Endothelial cell of umbilical vein (primary cell): ENCODE results near the gene SDK2. TPM values are rescaled to one million over a fixed set of nuclear protein-coding genes. Genes with fewer than 3 reads are reported as not detected.
"Not testable (repeated sequence)": the region's sequence is repeated elsewhere in the genome, so short reads cannot be mapped to it uniquely, and the experiment has no call there.

Experiments used
- BruUV-seq: library from RNA; stranded (reverse); fragments of 400-500 nt; replicated peaks from 2 replicates; lab custom pipeline; 2021; lab: Mats Ljungman, UMichigan
- CTCF ChIA-PET: fragments of 300-600, 350-600 bp; sonication (Branson Sonifier 250); formaldehyde crosslinking; loops from one replicate; lab custom pipeline; 2021; ENCODE audit warnings: antibody characterized with exemption, inconsistent platforms; lab: Charles Lee
- POLR2A ChIA-PET: fragments of 300-600, 350-600 bp; sonication (Branson Sonifier 250); formaldehyde crosslinking; loops from one replicate; lab custom pipeline; 2021; ENCODE audit warnings: antibody characterized with exemption, inconsistent platforms; lab: Charles Lee
- DNase-seq: peaks from one replicate; pipeline ENCODE4 v3.0.0-alpha.2; 2011; ENCODE audit warnings: low read depth, low spot score
- FAIRE-seq: peaks from 2 replicates; lab custom pipeline; 2011; peaks lifted over from hg19 to GRCh38; lab: Jason Lieb, UNC
- H2AFZ ChIP-seq: 2 replicates; pipeline ENCODE4 v1.6.0; 2012; ENCODE audit warnings: low read depth, low read length, control low read depth, inconsistent platforms
- H3K27ac ChIP-seq: 2 replicates; pipeline ENCODE4 v1.5.1; 2011; ENCODE audit warnings: low read depth, mild to moderate bottlenecking, control low read depth, low read length, moderate library complexity; ENCODE audit not compliant: insufficient read depth
- H3K27me3 ChIP-seq, 2 experiments: 2 replicates each; pipeline versions ENCODE4 v1.6.0 to v1.6.1; 2011; ENCODE audit warnings: low read length in 2 of 2, mixed read lengths in 1 of 2; ENCODE audit not compliant: control insufficient read depth in 2 of 2, insufficient read depth in 2 of 2
- H3K36me3 ChIP-seq, 2 experiments: 2 replicates in 1 of 2; 3 replicates in 1 of 2; pipeline ENCODE4 v1.5.1; 2011; ENCODE audit warnings: low read length in 2 of 2, mild to moderate bottlenecking in 1 of 2, moderate library complexity in 1 of 2; ENCODE audit not compliant: control insufficient read depth in 2 of 2, insufficient read depth in 2 of 2; ENCODE audit errors: extremely low read depth in 1 of 2
- H3K4me1 ChIP-seq: 3 replicates; pipeline ENCODE4 v1.5.1; 2011; ENCODE audit warnings: mild to moderate bottlenecking, low read length; ENCODE audit not compliant: control insufficient read depth, insufficient read depth; ENCODE audit errors: extremely low read depth
- H3K4me2 ChIP-seq: 2 replicates; pipeline ENCODE4 v1.6.1; 2011; ENCODE audit warnings: low read length, control low read depth, mixed read lengths; ENCODE audit not compliant: insufficient read depth
- H3K4me3 ChIP-seq, 3 experiments: fragments of 200-600 bp in 1 of 3; sonication (generic), shearing (Covaris generic) in 1 of 3; replicated peaks in 1 of 3; 2 replicates each; pipeline ENCODE4 v1.5.1; 2011 to 2016; ENCODE audit warnings: control low read depth in 3 of 3, low read length in 3 of 3, mild to moderate bottlenecking in 2 of 3, inconsistent platforms in 1 of 3, low read depth in 1 of 3, moderate library complexity in 1 of 3; ENCODE audit not compliant: insufficient read depth in 1 of 3
- H3K79me2 ChIP-seq: 2 replicates; pipeline ENCODE4 v1.6.0; 2012; ENCODE audit warnings: low read length, inconsistent platforms; ENCODE audit not compliant: control insufficient read depth, insufficient read depth
- H3K9ac ChIP-seq: replicated peaks from 2 replicates; pipeline ENCODE3; 2011; ENCODE audit warnings: low read length, control low read depth; ENCODE audit not compliant: insufficient read depth; ENCODE audit errors: extremely low read depth
- H3K9me1 ChIP-seq: replicated peaks from 3 replicates; pipeline ENCODE4 v1.6.0; 2011; ENCODE audit warnings: mild to moderate bottlenecking, low read length; ENCODE audit not compliant: control insufficient read depth, insufficient read depth; ENCODE audit errors: extremely low read depth
- H3K9me3 ChIP-seq: replicated peaks from 2 replicates; pipeline ENCODE4 v1.5.1; 2012; ENCODE audit warnings: low read length, inconsistent platforms; ENCODE audit not compliant: control insufficient read depth, insufficient read depth
- H4K20me1 ChIP-seq: replicated peaks from 2 replicates; pipeline ENCODE3; 2011; ENCODE audit warnings: mild to moderate bottlenecking, low read length; ENCODE audit not compliant: control insufficient read depth, insufficient read depth; ENCODE audit errors: extremely low read depth
- GATA2 ChIP-seq: IDR thresholded peaks from 2 replicates; pipeline ENCODE4 v1.7.0; 2011; ENCODE audit warnings: low read depth, mild to moderate bottlenecking, moderate library complexity, mixed read lengths, low read length; ENCODE audit not compliant: insufficient read length, insufficient read depth
- JUN ChIP-seq: IDR thresholded peaks from 2 replicates; pipeline ENCODE4 v1.6.1; 2011; ENCODE audit warnings: borderline replicate concordance, low read depth; ENCODE audit not compliant: insufficient read length, insufficient read depth
- POLR2A ChIP-seq: IDR thresholded peaks from 2 replicates; pipeline ENCODE4 v1.6.1; 2012; ENCODE audit warnings: low read depth, mild to moderate bottlenecking, control low read depth, low read length
- POLR2AphosphoS5 ChIP-seq: IDR thresholded peaks from 2 replicates; pipeline ENCODE4 v1.6.1; 2012; ENCODE audit warnings: low read depth, mild to moderate bottlenecking, control low read depth, low read length, moderate library complexity; ENCODE audit not compliant: insufficient read depth
- dilution Hi-C: fragments of 300-500 bp; cut with MboI; formaldehyde crosslinking; loops from one replicate; pipeline ENCODE4 v1.15.0; 2019; ENCODE audit warnings: low sequenced_read_pairs; ENCODE audit not compliant: extremely low pct_ligation_motif_present
- intact Hi-C: fragments of 100-400 bp; cut with micrococcal nuclease; formaldehyde crosslinking; loops from one replicate; pipeline ENCODE4 v1.10.0; 2022
- polyA plus RNA-seq, 4 experiments: library from polyadenylated mRNA; depleted of rRNA in 3 of 4; stranded (reverse) in 3 of 4; unstranded in 1 of 4; fragments of >200 nt; gene quantifications; 2 replicates each; pipeline versions ENCODE4 v1.2.1 to v1.2.3, GENCODE V29; 2011 to 2012; ENCODE audit warnings: missing spikeins in 1 of 4
- total RNA-seq: library from RNA; stranded (reverse); gene quantifications from 2 replicates; pipeline ENCODE4 v1.2.3, GENCODE V29; 2021
- TF ChIP-seq, protein P1 (sequence below), 2 donors: IDR thresholded peaks; 1 replicate in 1 of 2; 2 replicates in 1 of 2; pipeline ENCODE4 v1.5.1; 2011; ENCODE audit warnings: low read length in 2 of 2, mild to moderate bottlenecking in 2 of 2, moderate library complexity in 2 of 2, control low read depth in 1 of 2, inconsistent platforms in 1 of 2, low read depth in 1 of 2; ENCODE audit not compliant: insufficient read depth in 1 of 2; ENCODE audit errors: extremely low read depth in 1 of 2

SDK2 gene
- total and polyA plus RNA-seq, 2 donors (not counting 3 experiments of a cell fraction or from before 2014, with no cell fraction given): not detected

DNA sequence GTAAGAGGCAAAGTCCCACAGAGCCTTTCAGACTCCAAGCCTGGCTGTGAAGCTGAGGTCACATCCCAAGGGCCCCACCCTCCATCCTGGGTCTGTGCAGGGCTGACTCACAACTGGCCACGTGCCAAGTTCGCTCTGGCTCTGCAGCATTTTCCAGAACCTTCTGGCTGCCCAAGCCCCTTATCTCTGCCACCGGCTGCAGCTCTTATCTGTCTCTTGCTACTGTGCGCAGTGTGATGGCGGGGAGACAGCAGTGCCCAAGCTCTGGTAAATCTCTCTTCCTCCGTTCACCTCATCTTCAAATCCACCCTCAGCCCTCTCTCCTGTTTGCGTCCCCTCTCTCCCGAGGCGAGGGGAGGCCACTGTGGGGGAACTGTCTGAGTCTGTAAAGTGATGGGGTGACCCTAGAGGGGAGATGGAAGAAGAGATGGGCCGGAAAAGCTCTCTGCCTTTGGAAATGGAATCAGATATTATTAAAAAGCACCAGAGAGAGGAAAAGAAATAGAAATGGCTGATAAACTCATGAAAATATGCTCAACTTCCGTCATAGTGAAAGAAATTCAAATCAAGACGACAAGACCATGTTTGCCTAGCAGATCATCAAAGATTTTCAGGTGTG, 169.8 kb downstream of the SDK2 start:
- POLR2A ChIA-PET: no interaction called here
- DNase-seq (peak; percentile 4), FAIRE-seq (no peak)
- peak; percentile 19 for TF ChIP-seq GATA2
- TF ChIP-seq POLR2AphosphoS5: no peak
- no peak for TF ChIP-seq POLR2A
- TF ChIP-seq JUN: no peak
- TF ChIP-seq, protein P1, sequence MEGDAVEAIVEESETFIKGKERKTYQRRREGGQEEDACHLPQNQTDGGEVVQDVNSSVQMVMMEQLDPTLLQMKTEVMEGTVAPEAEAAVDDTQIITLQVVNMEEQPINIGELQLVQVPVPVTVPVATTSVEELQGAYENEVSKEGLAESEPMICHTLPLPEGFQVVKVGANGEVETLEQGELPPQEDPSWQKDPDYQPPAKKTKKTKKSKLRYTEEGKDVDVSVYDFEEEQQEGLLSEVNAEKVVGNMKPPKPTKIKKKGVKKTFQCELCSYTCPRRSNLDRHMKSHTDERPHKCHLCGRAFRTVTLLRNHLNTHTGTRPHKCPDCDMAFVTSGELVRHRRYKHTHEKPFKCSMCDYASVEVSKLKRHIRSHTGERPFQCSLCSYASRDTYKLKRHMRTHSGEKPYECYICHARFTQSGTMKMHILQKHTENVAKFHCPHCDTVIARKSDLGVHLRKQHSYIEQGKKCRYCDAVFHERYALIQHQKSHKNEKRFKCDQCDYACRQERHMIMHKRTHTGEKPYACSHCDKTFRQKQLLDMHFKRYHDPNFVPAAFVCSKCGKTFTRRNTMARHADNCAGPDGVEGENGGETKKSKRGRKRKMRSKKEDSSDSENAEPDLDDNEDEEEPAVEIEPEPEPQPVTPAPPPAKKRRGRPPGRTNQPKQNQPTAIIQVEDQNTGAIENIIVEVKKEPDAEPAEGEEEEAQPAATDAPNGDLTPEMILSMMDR (IDR thresholded peaks at IDR 0.05; ENCODE audit: extremely low read depth in 1 of 2, insufficient read depth in 1 of 2, low read depth in 1 of 2, low read length in 2 of 2): no peak
- CTCF ChIA-PET: no interaction called here
- Histone ChIP-seq H3K36me3 (no peaks in the 10 kb centered on the region), H3K79me2 (no peaks in the 10 kb centered on the region), H4K20me1 (no peaks in the 10 kb centered on the region), H3K4me3 (no peak overlapping the region), H3K9me1 (no peaks in the 10 kb centered on the region), H3K9me3 (no peaks in the 10 kb centered on the region), H3K9ac (no peak overlapping the region), H2AFZ (no peak overlapping the region), H3K4me1 (no peaks in the 10 kb centered on the region), H3K4me2 (no peak overlapping the region), H3K27me3 (no peaks in the 10 kb centered on the region), H3K27ac (no peak overlapping the region)
- BruUV-seq: no TSS peak
- dilution Hi-C loops (no loop called here), intact Hi-C loops (no loop called here)

DNA sequence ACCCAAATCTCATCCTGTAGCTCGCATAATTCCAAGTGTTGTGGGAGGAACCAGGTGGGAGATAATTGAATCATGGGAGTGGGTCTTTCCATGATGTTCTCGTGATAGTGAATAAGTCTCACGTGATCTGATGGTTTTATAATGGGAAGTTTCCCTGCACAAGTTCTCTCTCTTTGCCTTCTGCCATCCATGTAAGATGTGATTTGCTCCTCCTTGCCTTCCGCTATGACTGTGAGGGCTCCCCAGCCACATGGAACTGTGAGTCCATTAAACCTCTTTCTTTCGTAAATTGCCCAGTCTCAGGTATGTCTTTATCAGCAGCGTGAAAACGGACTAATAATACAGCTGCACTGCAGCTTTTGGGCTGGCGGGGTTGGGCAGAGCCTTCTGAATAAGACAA, 171.5 kb downstream of the SDK2 start:
- H3K9me1 ChIP-seq, H3K27me3 ChIP-seq, BruUV-seq, POLR2A ChIA-PET, H3K36me3 ChIP-seq, H3K4me2 ChIP-seq, intact Hi-C loops, H3K27ac ChIP-seq, dilution Hi-C loops, FAIRE-seq, H2AFZ ChIP-seq, DNase-seq, H3K9me3 ChIP-seq, H3K4me3 ChIP-seq, CTCF ChIA-PET, H4K20me1 ChIP-seq, H3K79me2 ChIP-seq, H3K4me1 ChIP-seq, H3K9ac ChIP-seq: not testable (repeated sequence)
